AML-193 (cell line): ENCODE data around the gene CYP1A1.

Experiments used
- DNase-seq, 2 experiments: peaks; one replicate each; lab custom pipeline; 2025; lab: John Stamatoyannopoulos, UW

Gene CYP1A1

DNA sequence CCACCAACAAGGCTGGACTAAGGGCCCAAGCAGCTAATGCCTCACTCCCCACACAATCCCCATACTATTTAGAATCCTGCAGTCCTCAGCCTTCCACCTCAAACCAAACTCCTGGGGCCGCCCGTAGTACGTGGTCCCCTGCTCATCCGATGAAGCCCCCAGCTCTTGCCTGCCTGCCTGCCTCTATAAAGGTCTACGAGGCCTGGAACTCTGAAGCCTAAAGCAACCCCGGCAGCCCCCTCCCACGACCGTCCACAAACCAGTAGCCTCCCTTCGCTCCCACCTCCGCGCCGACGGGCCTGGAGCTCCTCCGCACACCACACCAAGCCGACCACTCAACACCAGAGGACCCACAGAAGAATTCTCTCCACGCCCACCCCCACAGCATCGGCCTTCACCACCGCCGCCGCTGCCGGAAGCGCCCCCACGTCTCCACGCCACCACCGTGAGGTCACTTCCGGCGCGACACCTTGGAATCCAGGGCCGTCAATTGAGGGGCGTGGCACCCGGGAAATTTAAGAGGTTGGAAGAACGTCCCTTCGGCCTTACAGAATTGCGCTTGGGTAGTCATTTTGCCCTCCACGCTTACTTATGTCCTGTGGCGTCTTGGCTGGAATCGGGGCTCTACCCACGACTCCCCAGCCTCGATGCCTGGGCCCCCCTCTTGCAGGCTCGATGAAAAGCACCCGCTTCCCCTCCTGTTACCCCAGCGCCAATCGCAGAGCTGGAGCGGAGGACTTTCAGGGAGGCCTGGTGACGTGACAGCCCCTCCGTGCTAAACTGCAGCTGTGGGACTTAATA, 29.5 kb downstream of the CYP1A1 start, which contains the start of gene EDC3:
Gene EDC3 (minus strand): TSS at position 428 of the 801 bp plus-strand sequence. CDS start 20,900 bp downstream, outside the sequence.
- peak; percentile 68 to 76 for DNase-seq

- no peak for DNase-seq
Observed at GRCh38 chr15:74692327-74692726, 33.0 kb downstream of the CYP1A1 start.

- no peak for DNase-seq
Observed at GRCh38 chr15:74683758-74684157, 41.6 kb downstream of the CYP1A1 start.

- DNase-seq: no peak
Observed at GRCh38 chr15:74682954-74683353, 42.4 kb downstream of the CYP1A1 start.

GRCh38 chr15:74680456-74680855, 44.9 kb downstream of the CYP1A1 start:
- DNase-seq: no peak

DNA sequence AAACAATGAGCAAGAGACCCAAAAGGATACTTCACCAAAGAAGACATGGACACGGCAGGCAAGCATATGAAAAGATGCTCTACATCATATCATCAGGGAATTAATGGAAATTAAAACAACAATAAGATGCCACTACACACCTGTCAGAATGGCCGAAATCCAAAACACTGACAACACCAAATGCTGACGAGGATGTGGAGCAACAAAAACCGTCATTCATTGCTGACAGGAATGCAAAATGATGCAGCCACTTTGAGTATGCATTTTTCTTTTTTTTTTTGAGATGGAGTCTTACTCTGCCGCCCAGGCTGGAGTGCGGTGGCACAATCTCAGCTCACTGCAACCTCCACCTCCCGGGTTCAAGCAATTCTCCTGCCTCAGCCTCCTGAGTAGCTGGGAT, 48.5 kb downstream of the CYP1A1 start:
- no peak for DNase-seq

GRCh38 chr15:74674161-74674560, 51.2 kb downstream of the CYP1A1 start:
- DNase-seq: no peak

- DNase-seq: no peak
Observed at GRCh38 chr15:74669627-74670026, 55.7 kb downstream of the CYP1A1 start.
